H9 (cell line): ENCODE data around the gene PRSS57. TPM values are rescaled to one million over a fixed set of nuclear protein-coding genes. Genes with fewer than 3 reads are reported as not detected.

ENCODE experiments used
- DNase-seq: peaks from one replicate; pipeline ENCODE4 v3.0.0-alpha.2; 2017
- H2AFZ ChIP-seq: one replicate; pipeline ENCODE4 v1.6.1; 2013; ENCODE audit warnings: mild to moderate bottlenecking, low read length, control low read depth, moderate library complexity
- H2AK5ac ChIP-seq: 2 replicates; pipeline ENCODE4 v1.6.1; 2013; ENCODE audit warnings: low read length, control low read depth, mixed read lengths; ENCODE audit not compliant: insufficient read length
- H2BK120ac ChIP-seq: one replicate; pipeline ENCODE4 v1.6.1; 2013; ENCODE audit warnings: low read depth, mild to moderate bottlenecking, low read length, control low read depth, inconsistent platforms; ENCODE audit not compliant: poor library complexity, severe bottlenecking
- H2BK12ac ChIP-seq: 2 replicates; pipeline ENCODE4 v1.6.1; 2013; ENCODE audit warnings: low read length, control low read depth, mixed read lengths, low read depth; ENCODE audit not compliant: insufficient read length
- H2BK15ac ChIP-seq: 2 replicates; pipeline ENCODE4 v1.6.1; 2013; ENCODE audit warnings: low read depth, low read length, control low read depth
- H2BK20ac ChIP-seq: one replicate; pipeline ENCODE4 v1.6.1; 2013; ENCODE audit warnings: low read depth, mild to moderate bottlenecking, low read length, control low read depth, inconsistent platforms; ENCODE audit not compliant: poor library complexity, severe bottlenecking
- H2BK5ac ChIP-seq: 2 replicates; pipeline ENCODE4 v1.6.1; 2013; ENCODE audit warnings: low read length, control low read depth, mixed read lengths; ENCODE audit not compliant: insufficient read length
- H3K14ac ChIP-seq: 2 replicates; pipeline ENCODE4 v1.6.1; 2013; ENCODE audit warnings: low read length, control low read depth; ENCODE audit not compliant: insufficient read depth
- H3K18ac ChIP-seq: 2 replicates; pipeline ENCODE4 v1.6.1; 2013; ENCODE audit warnings: low read depth, mild to moderate bottlenecking, mixed read lengths, low read length, control low read depth; ENCODE audit not compliant: insufficient read length
- H3K23ac ChIP-seq: 2 replicates; pipeline ENCODE4 v1.6.1; 2013; ENCODE audit warnings: low read length, control low read depth, mixed read lengths, low read depth; ENCODE audit not compliant: insufficient read length
- H3K23me2 ChIP-seq: 2 replicates; pipeline ENCODE4 v1.6.1; 2013; ENCODE audit warnings: low read depth, mild to moderate bottlenecking, mixed read lengths, low read length, control low read depth; ENCODE audit not compliant: insufficient read length, poor library complexity, severe bottlenecking
- H3K27ac ChIP-seq: 2 replicates; pipeline ENCODE4 v1.5.1; 2013; ENCODE audit warnings: low read length, control low read depth, mixed read lengths, low read depth; ENCODE audit not compliant: insufficient read length
- H3K27me3 ChIP-seq: 2 replicates; pipeline ENCODE4 v1.6.1; 2013; ENCODE audit warnings: low read length, control low read depth, inconsistent platforms; ENCODE audit not compliant: insufficient read depth
- H3K4ac ChIP-seq: 2 replicates; pipeline ENCODE4 v1.6.1; 2013; ENCODE audit warnings: low read depth, mild to moderate bottlenecking, control low read depth, inconsistent platforms, low read length, moderate library complexity
- H3K4me1 ChIP-seq: 2 replicates; pipeline ENCODE4 v1.6.1; 2013; ENCODE audit warnings: low read length, control low read depth, inconsistent platforms; ENCODE audit not compliant: insufficient read depth
- H3K4me2 ChIP-seq: 2 replicates; pipeline ENCODE4 v1.6.1; 2013; ENCODE audit warnings: low read length, control low read depth, mixed read lengths; ENCODE audit not compliant: insufficient read length, insufficient read depth
- H3K56ac ChIP-seq: 2 replicates; pipeline ENCODE4 v1.6.1; 2013; ENCODE audit warnings: low read depth, mild to moderate bottlenecking, mixed read lengths, low read length, control low read depth; ENCODE audit not compliant: insufficient read length
- H3K79me1 ChIP-seq: 2 replicates; pipeline ENCODE4 v1.6.1; 2013; ENCODE audit warnings: low read depth, mild to moderate bottlenecking, moderate library complexity, low read length, control low read depth, inconsistent platforms; ENCODE audit not compliant: insufficient read depth, poor library complexity, severe bottlenecking
- H3K79me2 ChIP-seq: 2 replicates; pipeline ENCODE4 v1.6.1; 2013; ENCODE audit warnings: low read length, control low read depth, inconsistent platforms; ENCODE audit not compliant: insufficient read depth
- H3K9ac ChIP-seq: 2 replicates; pipeline ENCODE4 v1.6.1; 2013; ENCODE audit warnings: low read length, control low read depth, mixed read lengths; ENCODE audit not compliant: insufficient read length; ENCODE audit errors: extremely low read depth
- H3K9me3 ChIP-seq: one replicate; pipeline ENCODE4 v1.6.1; 2013; ENCODE audit warnings: low read depth, low read length, inconsistent platforms; ENCODE audit not compliant: control insufficient read depth
- H3T11ph ChIP-seq: one replicate; pipeline ENCODE4 v1.6.1; 2013; ENCODE audit warnings: mild to moderate bottlenecking, low read length, control low read depth, inconsistent platforms
- H4K20me1 ChIP-seq: one replicate; pipeline ENCODE4 v1.6.1; 2013; ENCODE audit not compliant: control insufficient read depth, insufficient read length, insufficient read depth
- H4K5ac ChIP-seq: 2 replicates; pipeline ENCODE4 v1.6.1; 2013; ENCODE audit warnings: low read depth, mild to moderate bottlenecking, mixed read lengths, low read length, control low read depth; ENCODE audit not compliant: insufficient read length
- H4K8ac ChIP-seq: replicated peaks from 2 replicates; pipeline ENCODE4 v1.6.1; 2013; ENCODE audit warnings: low read length, control low read depth, mixed read lengths, low read depth; ENCODE audit not compliant: insufficient read length
- H4K91ac ChIP-seq: 2 replicates; pipeline ENCODE4 v1.6.1; 2013; ENCODE audit warnings: low read depth, mild to moderate bottlenecking, moderate library complexity, mixed read lengths, low read length, control low read depth; ENCODE audit not compliant: insufficient read length
- H3K27ac Mint-ChIP-seq, 3 experiments: 2 replicates in 2 of 3; 3 replicates in 1 of 3; pipeline ENCODE4 v1.8.0; 2020 to 2021; ENCODE audit warnings: mixed read lengths in 3 of 3, mild to moderate bottlenecking in 1 of 3, moderate library complexity in 1 of 3
- H3K27me3 Mint-ChIP-seq: 2 replicates; pipeline ENCODE4 v1.8.0; 2021; ENCODE audit warnings: low read depth, mild to moderate bottlenecking, moderate library complexity, mixed read lengths
- H3K36me3 Mint-ChIP-seq, 3 experiments: 2 replicates in 2 of 3; 3 replicates in 1 of 3; pipeline ENCODE4 v1.8.0; 2020 to 2021; ENCODE audit warnings: low read depth in 3 of 3, mixed read lengths in 3 of 3; ENCODE audit not compliant: insufficient read depth in 1 of 3
- H3K4me1 Mint-ChIP-seq, 2 experiments: 2 replicates each; pipeline ENCODE4 v1.8.0; 2020; ENCODE audit warnings: mixed read lengths in 2 of 2
- H3K4me3 Mint-ChIP-seq, 2 experiments: 2 replicates in 1 of 2; 3 replicates in 1 of 2; pipeline ENCODE4 v1.8.0; 2020 to 2021; ENCODE audit warnings: mild to moderate bottlenecking in 2 of 2, mixed read lengths in 2 of 2, moderate library complexity in 1 of 2
- H3K9me3 Mint-ChIP-seq, 2 experiments: 2 replicates in 1 of 2; 3 replicates in 1 of 2; pipeline ENCODE4 v1.8.0; 2020; ENCODE audit warnings: mild to moderate bottlenecking in 2 of 2, mixed read lengths in 2 of 2, moderate library complexity in 1 of 2
- CTCF ChIP-seq: fragments of 200-600 bp; sonication (generic); conservative IDR thresholded peaks from 3 replicates; pipeline ENCODE4 v1.8.0; 2021; ENCODE audit warnings: antibody characterized with exemption, mild to moderate bottlenecking
- whole genome bisulfite sequencing: extraction: QIAGEN DNeasy Blood & Tissue Kit; methylation state at CpG from one replicate; pipeline ENCODE4 v1.1.7; 2013; ENCODE audit warnings: missing lambda C conversion rate, low lambda C conversion rate, mixed read lengths; ENCODE audit not compliant: insufficient read length; ENCODE audit errors: extremely low coverage; 5-methylcytosine and 5-hydroxymethylcytosine counted together
- total RNA-seq: library from RNA; stranded (reverse); gene quantifications from 2 replicates; pipeline ENCODE4 v1.2.1, GENCODE V29; 2021

Gene PRSS57
- total RNA-seq, 1 experiment from 2014 or later = not detected

- Histone ChIP-seq H3K4ac (no peak overlapping the region), H3K56ac (no peak overlapping the region), H4K20me1 (no peaks in the 10 kb centered on the region), H3K23ac (no peak overlapping the region), H2BK20ac (no peak overlapping the region), H2AK5ac (no peak overlapping the region), H3K14ac (no peak overlapping the region), H2BK12ac (no peak overlapping the region), H3K9ac (no peak overlapping the region), H3K18ac (no peak overlapping the region), H3K27me3 (no peaks in the 10 kb centered on the region), H3K9me3 (no peaks in the 10 kb centered on the region), H4K5ac (no peak overlapping the region), H4K91ac (no peak overlapping the region), H4K8ac (no peak overlapping the region), H2BK120ac (no peak overlapping the region), H2AFZ (no peak overlapping the region), H3K79me2 (no peaks in the 10 kb centered on the region), H3K4me1 (no peaks in the 10 kb centered on the region), H3T11ph (no peak overlapping the region), H3K27ac (no peak overlapping the region), H3K23me2 (no peaks in the 10 kb centered on the region), H2BK5ac (no peak overlapping the region), H2BK15ac (no peak overlapping the region), H3K79me1 (no peaks in the 10 kb centered on the region), H3K4me2 (no peak overlapping the region)
- no peak overlapping the region for H3K4me3 Mint-ChIP-seq
- H3K27me3 Mint-ChIP-seq = peaks cover 2% of the 10 kb centered on the region; the same call in 1 of the 2 replicates
- no peaks in the 10 kb centered on the region for H3K9me3 Mint-ChIP-seq
- no CpG with 5 or more reads among the region's 13 CpGs for WGBS
- no peak for DNase-seq
- peaks cover 0 to 4% of the 10 kb centered on the region in 2 experiments; a peak in 2 of 4 replicates for H3K4me1 Mint-ChIP-seq
- H3K27ac Mint-ChIP-seq = no peak overlapping the region
- no peak for TF ChIP-seq CTCF
- H3K36me3 Mint-ChIP-seq = peaks cover 0 to 4% (median 0%) of the 10 kb centered on the region in 3 experiments; a peak in 3 of 7 replicates
Observed at GRCh38 chr19:734716-735115, 39.5 kb upstream of the PRSS57 start.
